Liver (tissue), 9 donors: Measurements from ENCODE around the gene ORAI1. TPM values are rescaled to one million over a fixed set of nuclear protein-coding genes. Genes with fewer than 3 reads are reported as not detected.

ENCODE experiments used
- DNase-seq: peaks from one replicate; pipeline ENCODE4 v3.0.0-alpha.2; 2017; ENCODE audit warnings: low spot score
- H3K27ac ChIP-seq, 2 donors: one replicate each; pipeline ENCODE4 v1.7.0; 2013; ENCODE audit warnings: inconsistent platforms in 2 of 2, low read length in 2 of 2, control low read depth in 1 of 2, low read depth in 1 of 2, mild to moderate bottlenecking in 1 of 2
- H3K27me3 ChIP-seq, 4 donors: one replicate each; pipeline versions ENCODE4 v1.6.1 to v1.7.0; 2013; ENCODE audit warnings: low read length in 3 of 4, inconsistent platforms in 1 of 4, mild to moderate bottlenecking in 1 of 4, moderate library complexity in 1 of 4; ENCODE audit not compliant: control insufficient read depth in 4 of 4, insufficient read depth in 4 of 4
- H3K36me3 ChIP-seq, 4 donors: one replicate each; pipeline versions ENCODE4 v1.6.1 to v1.7.0; 2013; ENCODE audit warnings: low read length in 3 of 4, mild to moderate bottlenecking in 3 of 4, low read depth in 1 of 4, moderate library complexity in 1 of 4; ENCODE audit not compliant: control insufficient read depth in 4 of 4, insufficient read depth in 3 of 4
- H3K4me1 ChIP-seq, 4 donors: one replicate each; pipeline versions ENCODE4 v1.6.1 to v1.7.0; 2013; ENCODE audit warnings: low read length in 3 of 4, mild to moderate bottlenecking in 3 of 4, moderate library complexity in 1 of 4; ENCODE audit not compliant: control insufficient read depth in 4 of 4, insufficient read depth in 4 of 4
- H3K4me3 ChIP-seq, 3 donors: one replicate each; pipeline versions ENCODE4 v1.6.1 to v1.7.0; 2013; ENCODE audit warnings: low read length in 3 of 3, control low read depth in 1 of 3, low read depth in 1 of 3, mild to moderate bottlenecking in 1 of 3
- H3K9ac ChIP-seq, 2 donors: one replicate each; pipeline ENCODE4 v1.7.0; 2013; ENCODE audit warnings: low read length in 2 of 2, mild to moderate bottlenecking in 2 of 2, moderate library complexity in 2 of 2, control low read depth in 1 of 2, low read depth in 1 of 2
- H3K9me3 ChIP-seq, 4 donors: one replicate each; pipeline versions ENCODE4 v1.6.1 to v1.7.0; 2013; ENCODE audit warnings: low read length in 3 of 4; ENCODE audit not compliant: control insufficient read depth in 4 of 4
- ATF3 ChIP-seq: IDR thresholded peaks from 2 replicates; pipeline ENCODE4 v1.6.1; 2016; ENCODE audit warnings: antibody characterized with exemption
- CTCF ChIP-seq: fragments of 150-350 bp; IDR thresholded peaks from 2 replicates; pipeline ENCODE4 v1.5.1; 2017; ENCODE audit warnings: improper control_type of control experiment, low read depth, low read length; ENCODE audit not compliant: missing input control
- EGR1 ChIP-seq, 2 donors: IDR thresholded peaks; 2 replicates each; pipeline ENCODE4 v1.6.1; 2016 to 2018; ENCODE audit warnings: antibody characterized with exemption in 2 of 2, low read depth in 2 of 2
- FOXA1 ChIP-seq: IDR thresholded peaks from 2 replicates; pipeline ENCODE4 v1.6.1; 2016; ENCODE audit warnings: antibody characterized with exemption
- FOXA2 ChIP-seq: IDR thresholded peaks from 2 replicates; pipeline ENCODE4 v1.6.1; 2016; ENCODE audit warnings: antibody characterized with exemption
- GABPA ChIP-seq, 2 donors: IDR thresholded peaks in 1 of 2; conservative IDR thresholded peaks in 1 of 2; 2 replicates each; pipeline ENCODE4 v1.6.1; 2016; ENCODE audit warnings: antibody characterized with exemption in 2 of 2, mild to moderate bottlenecking in 1 of 2, moderate library complexity in 1 of 2
- HNF4A ChIP-seq, 2 donors: conservative IDR thresholded peaks; 2 replicates each; pipeline ENCODE4 v1.6.1; 2016; ENCODE audit warnings: antibody characterized with exemption in 2 of 2, mild to moderate bottlenecking in 2 of 2
- HNF4G ChIP-seq: IDR thresholded peaks from 2 replicates; pipeline ENCODE4 v1.6.1; 2016; ENCODE audit warnings: antibody characterized with exemption
- JUND ChIP-seq, 2 donors: IDR thresholded peaks; 2 replicates each; pipeline ENCODE4 v1.6.1; 2016; ENCODE audit warnings: antibody characterized with exemption in 2 of 2
- MAX ChIP-seq: IDR thresholded peaks from 2 replicates; pipeline ENCODE4 v1.6.1; 2016; ENCODE audit warnings: antibody characterized with exemption
- NR2F2 ChIP-seq: IDR thresholded peaks from 2 replicates; pipeline ENCODE4 v1.6.1; 2016; ENCODE audit warnings: antibody characterized with exemption
- RAD21 ChIP-seq, 2 donors: IDR thresholded peaks; 2 replicates each; pipeline ENCODE4 v1.6.1; 2016; ENCODE audit warnings: antibody characterized with exemption in 2 of 2, mild to moderate bottlenecking in 2 of 2
- REST ChIP-seq: IDR thresholded peaks from 2 replicates; pipeline ENCODE4 v1.6.1; 2016; ENCODE audit warnings: antibody characterized with exemption, mild to moderate bottlenecking
- RXRA ChIP-seq, 2 donors: IDR thresholded peaks; 2 replicates each; pipeline ENCODE4 v1.6.1; 2017 to 2018; ENCODE audit warnings: antibody characterized with exemption in 2 of 2, mild to moderate bottlenecking in 1 of 2
- SP1 ChIP-seq: IDR thresholded peaks from 2 replicates; pipeline ENCODE4 v1.6.1; 2018; ENCODE audit warnings: antibody characterized with exemption, mild to moderate bottlenecking
- TAF1 ChIP-seq: conservative IDR thresholded peaks from 2 replicates; pipeline ENCODE4 v1.6.1; 2016; ENCODE audit warnings: antibody characterized with exemption, mild to moderate bottlenecking
- YY1 ChIP-seq: IDR thresholded peaks from 2 replicates; pipeline ENCODE4 v1.6.1; 2016; ENCODE audit warnings: antibody characterized with exemption, mild to moderate bottlenecking
- ZBTB33 ChIP-seq: IDR thresholded peaks from 2 replicates; pipeline ENCODE4 v1.6.1; 2016; ENCODE audit warnings: antibody characterized with exemption
- WGBS: extraction: QIAGEN DNeasy Blood & Tissue Kit; methylation state at CpG from one replicate; pipeline ENCODE4 v1.1.7; 2013; 5-methylcytosine and 5-hydroxymethylcytosine counted together
- polyA plus RNA-seq, 2 donors: library from polyadenylated mRNA; stranded (reverse) in 1 of 2; unstranded in 1 of 2; fragments of 200-250 nt in 1 of 2; fragments of >200 nt in 1 of 2; fragmentation: Nextera tagmentation in 1 of 2; extraction: Ambion mirVana in 1 of 2; gene quantifications; one replicate each; pipeline versions ENCODE4 v1.2.1 to v1.2.3, GENCODE V29; 2013 to 2015
- total RNA-seq, 2 donors: library from RNA; depleted of rRNA; stranded (reverse); fragments of >200 nt; gene quantifications; one replicate each; pipeline ENCODE4 v1.2.3, GENCODE V29; 2014
- donor health status: healthy.
- donor health status: healthy.
- donor health status: healthy.
- donor health status: healthy.
- donor health status: healthy.

The ORAI1 gene
- total and polyA plus RNA-seq, 4 donors = 5.3 to 10.9 (median 9.3) TPM

GRCh38 chr12:121649819-121650353 lies 23.6 kb downstream of the ORAI1 start:
- Histone ChIP-seq H3K27ac (no peak overlapping the region), H3K4me1 (no peaks in the 10 kb centered on the region), H3K9me3 (no peaks in the 10 kb centered on the region), H3K36me3 (no peaks in the 10 kb centered on the region), H3K27me3 (no peaks in the 10 kb centered on the region), H3K4me3 (no peak overlapping the region), H3K9ac (no peak overlapping the region)
- DNase-seq = no peak
- WGBS = 88% methylated on average over 8 of the region's 8 CpGs
- TF ChIP-seq EGR1 (IDR thresholded peaks at IDR 0.05; ENCODE audit: low read depth in 2 of 2) (no peak), SP1 (no peak), GABPA (IDR thresholded peaks at IDR 0.05 in 1 of 2, conservative IDR thresholded peaks at IDR 0.05 in 1 of 2) (no peak), TAF1 (no peak), RXRA (IDR thresholded peaks at IDR 0.05) (no peak), RAD21 (IDR thresholded peaks at IDR 0.05) (no peak), JUND (IDR thresholded peaks at IDR 0.05) (no peak), REST (no peak), ATF3 (no peak), FOXA2 (no peak), NR2F2 (no peak), MAX (no peak), YY1 (no peak), ZBTB33 (no peak), HNF4A (conservative IDR thresholded peaks at IDR 0.05) (no peak), HNF4G (no peak), FOXA1 (no peak), CTCF (no peak)
